GM23338 (cell line): ENCODE data around the gene SLU7. TPM values are rescaled to one million over a fixed set of nuclear protein-coding genes. Genes with fewer than 3 reads are reported as not detected.

ENCODE experiments used
- ATAC-seq: fragments of 200-7000 bp; cut with Tn5 transposase; 3 replicates; pipeline ENCODE4 v1.9.1; 2020
- DNase-seq: peaks from one replicate; pipeline ENCODE4 v3.0.0-alpha.2; 2015; ENCODE audit warnings: low spot score
- H2AFZ ChIP-seq: fragments of 200-600 bp; sonication (generic); 2 replicates; pipeline ENCODE4 v1.8.0; 2016; ENCODE audit warnings: antibody characterized with exemption, mild to moderate bottlenecking, moderate library complexity
- H3F3A ChIP-seq: fragments of 200-600 bp; sonication (generic); replicated peaks from 2 replicates; pipeline ENCODE4 v1.8.0; 2017; ENCODE audit warnings: antibody characterized with exemption, mixed run types, low read depth
- H3K27ac ChIP-seq: fragments of 200-600 bp; sonication (generic); 2 replicates; pipeline ENCODE4 v1.6.1; 2016; ENCODE audit warnings: low read depth
- H3K27me3 ChIP-seq: fragments of 200-600 bp; sonication (generic); 2 replicates; pipeline ENCODE4 v1.8.0; 2016; ENCODE audit warnings: mild to moderate bottlenecking, mixed run types, moderate library complexity; ENCODE audit not compliant: insufficient read depth
- H3K36me3 ChIP-seq: fragments of 200-600 bp; sonication (generic); 2 replicates; pipeline ENCODE4 v1.8.0; 2016; ENCODE audit warnings: mild to moderate bottlenecking; ENCODE audit not compliant: insufficient read depth
- H3K4me1 ChIP-seq: fragments of 200-600 bp; sonication (generic); 2 replicates; pipeline ENCODE4 v1.8.0; 2016; ENCODE audit warnings: mild to moderate bottlenecking, moderate library complexity; ENCODE audit not compliant: insufficient read depth
- H3K4me2 ChIP-seq: fragments of 200-600 bp; sonication (generic); 2 replicates; pipeline ENCODE4 v1.7.1; 2017; ENCODE audit warnings: mixed run types
- H3K4me3 ChIP-seq: fragments of 200-600 bp; sonication (generic); 2 replicates; pipeline ENCODE4 v1.6.1; 2016; ENCODE audit warnings: mixed run types
- H3K79me2 ChIP-seq: fragments of 200-600 bp; sonication (generic); replicated peaks from 2 replicates; pipeline ENCODE4 v1.8.0; 2017; ENCODE audit warnings: mild to moderate bottlenecking; ENCODE audit not compliant: insufficient read depth
- H3K9me2 ChIP-seq: fragments of 200-600 bp; sonication (generic); 2 replicates; pipeline ENCODE4 v1.8.0; 2017; ENCODE audit not compliant: insufficient read depth
- H4K20me1 ChIP-seq: fragments of 200-600 bp; sonication (generic); replicated peaks from 2 replicates; pipeline ENCODE4 v1.8.0; 2017; ENCODE audit warnings: mild to moderate bottlenecking; ENCODE audit not compliant: insufficient read depth
- H3K27ac Mint-ChIP-seq: 2 replicates; pipeline ENCODE4 v1.8.0; 2020; ENCODE audit warnings: inconsistent platforms, mild to moderate bottlenecking, moderate library complexity, mixed read lengths
- H3K27me3 Mint-ChIP-seq: 3 replicates; pipeline ENCODE4 v1.8.0; 2022; ENCODE audit warnings: low read depth, mild to moderate bottlenecking, moderate library complexity, mixed read lengths, inconsistent platforms; ENCODE audit not compliant: insufficient read depth, poor library complexity
- H3K36me3 Mint-ChIP-seq: 3 replicates; pipeline ENCODE4 v1.8.0; 2021; ENCODE audit warnings: low read depth, mild to moderate bottlenecking, inconsistent platforms, moderate library complexity, mixed read lengths
- H3K4me1 Mint-ChIP-seq: 3 replicates; pipeline ENCODE4 v1.8.0; 2020; ENCODE audit warnings: mild to moderate bottlenecking, inconsistent platforms, mixed read lengths
- H3K4me3 Mint-ChIP-seq: 3 replicates; pipeline ENCODE4 v1.8.0; 2021; ENCODE audit warnings: moderate library complexity, mild to moderate bottlenecking, inconsistent platforms, mixed read lengths
- H3K9me3 Mint-ChIP-seq: 3 replicates; pipeline ENCODE4 v1.8.0; 2020; ENCODE audit warnings: moderate library complexity, mild to moderate bottlenecking, inconsistent platforms, mixed read lengths
- CTCF ChIP-seq, 2 experiments: fragments of 200-600 bp in 1 of 2; sonication (generic) in 1 of 2; conservative IDR thresholded peaks; 2 replicates each; pipeline versions ENCODE4 v1.5.1 to v1.6.1; 2016 to 2017; ENCODE audit warnings: antibody characterized with exemption in 2 of 2, low read depth in 2 of 2, mild to moderate bottlenecking in 2 of 2, moderate library complexity in 1 of 2
- JUNB ChIP-seq: IDR thresholded peaks from one replicate; pipeline ENCODE4 v1.6.1; 2016; ENCODE audit warnings: antibody characterized with exemption; ENCODE audit not compliant: unreplicated experiment
- ZNF462 ChIP-seq: fragments of 250-450 bp; sonication (Bioruptor Pico); IDR thresholded peaks from 2 replicates; pipeline ENCODE4 v1.5.0; 2020; ENCODE audit warnings: mild to moderate bottlenecking, moderate library complexity
- polyA plus RNA-seq: library from polyadenylated mRNA; unstranded; fragments of >200 nt; fragmentation: Nextera tagmentation; extraction: Ambion mirVana; gene quantifications from 2 replicates; pipeline ENCODE4 v1.2.1, GENCODE V29; 2016
- total RNA-seq: library from RNA; depleted of rRNA; stranded (reverse); fragments of >200 nt; shearing (Covaris generic); gene quantifications from 2 replicates; pipeline ENCODE4 v1.2.3, GENCODE V29; 2014

The SLU7 gene
- total and polyA plus RNA-seq, 2 experiments from 2014 or later, result 27.0 to 47.5 TPM

DNA sequence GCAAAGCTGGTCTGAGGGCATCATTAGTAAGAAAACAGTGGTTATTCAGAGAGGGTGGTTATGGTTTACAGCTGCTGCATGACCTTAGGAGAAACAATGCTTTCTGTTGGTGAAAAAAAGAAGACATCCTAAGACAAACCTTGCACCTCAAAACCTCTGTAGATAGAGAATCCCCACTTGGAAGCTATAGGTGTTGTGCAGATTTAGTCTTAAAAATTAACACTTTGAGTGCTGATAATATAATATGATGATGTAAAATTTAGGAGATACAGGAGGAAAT is 1.4 kb upstream of the SLU7 start (continued):
- no peak for TF ChIP-seq ZNF462 (CRISPR knock-in tag)

DNA sequence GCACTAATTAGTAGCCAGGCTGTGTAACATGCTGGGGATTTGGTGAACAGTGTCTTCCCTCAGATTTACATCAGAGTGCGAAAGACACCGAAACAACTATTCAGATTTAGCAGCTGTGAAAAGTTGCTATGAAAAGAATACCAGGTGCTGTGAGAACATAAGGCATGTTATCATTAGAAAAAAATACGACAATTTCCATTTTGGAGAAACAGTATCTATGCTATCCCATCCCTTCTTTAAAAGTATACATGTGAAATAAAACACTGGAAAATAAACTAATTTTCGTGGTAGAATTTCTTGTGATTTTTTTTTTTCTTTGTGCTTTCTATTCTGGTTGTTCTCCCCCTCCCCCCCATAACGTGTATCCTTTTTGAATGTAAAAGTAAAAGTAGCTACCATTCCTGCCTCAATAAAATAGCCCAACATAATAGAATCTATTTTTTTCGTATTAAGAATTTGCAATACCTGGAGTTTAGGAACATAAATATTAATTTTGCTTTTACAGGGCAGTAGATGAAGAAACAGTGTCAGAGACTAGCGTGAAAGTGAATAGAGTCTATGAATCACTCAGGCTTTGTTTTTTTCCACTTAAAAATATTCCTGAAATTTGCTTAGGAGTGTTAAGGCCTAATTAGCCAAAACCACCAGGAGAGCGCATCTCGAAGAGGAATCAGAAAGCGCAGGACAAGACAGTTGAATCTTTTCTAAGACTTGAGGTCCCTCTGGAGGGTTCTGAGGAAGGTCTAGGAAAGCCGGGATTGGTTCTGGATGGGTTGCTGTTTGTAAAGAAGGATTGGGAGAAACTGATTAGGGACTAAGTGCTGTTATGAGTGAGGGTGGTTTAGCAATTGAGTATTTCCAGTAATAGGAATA is 813 bp upstream of the SLU7 start:
- Mint-ChIP-seq H3K27me3 (peaks cover 4% of the 10 kb centered on the region), H3K9me3 (no peaks in the 10 kb centered on the region), H3K4me3 (peak overlapping the region; percentile 97), H3K27ac (peak overlapping the region; percentile 95), H3K4me1 (peaks cover 37% of the 10 kb centered on the region), H3K36me3 (peaks cover 25% of the 10 kb centered on the region)
- H3K4me1 ChIP-seq, result peaks cover 21% of the 10 kb centered on the region; the same call in 1 of the 2 replicates
- peaks cover 16% of the 10 kb centered on the region for H3K36me3 ChIP-seq
- no peaks in the 10 kb centered on the region for H4K20me1 ChIP-seq
- H3K27ac ChIP-seq, result peak overlapping the region; percentile 93
- peak overlapping the region; percentile 49; the same call in 1 of the 2 replicates for H2AFZ ChIP-seq
- TF ChIP-seq JUNB, result no peak
- no peak for TF ChIP-seq CTCF (conservative IDR thresholded peaks at IDR 0.05; ENCODE audit: low read depth in 2 of 2)
- no peaks in the 10 kb centered on the region for H3F3A ChIP-seq
- no peaks in the 10 kb centered on the region for H3K9me2 ChIP-seq
- H3K79me2 ChIP-seq, result peaks cover 57% of the 10 kb centered on the region
- H3K4me3 ChIP-seq, result peak overlapping the region; percentile 57
- peak overlapping the region; percentile 88 for H3K4me2 ChIP-seq
- ATAC-seq, result no peak
- DNase-seq, result peak; percentile 19
- no peaks in the 10 kb centered on the region for H3K27me3 ChIP-seq
